GM23338 (cell line): ENCODE measurements around the gene CCNF. TPM values are rescaled to one million over a fixed set of nuclear protein-coding genes. Genes with fewer than 3 reads are reported as not detected.

ENCODE experiments used
- ATAC-seq: fragments of 200-7000 bp; cut with Tn5 transposase; 3 replicates; pipeline ENCODE4 v1.9.1; 2020
- DNase-seq: peaks from one replicate; pipeline ENCODE4 v3.0.0-alpha.2; 2015; ENCODE audit warnings: low spot score
- H2AFZ ChIP-seq: fragments of 200-600 bp; sonication (generic); 2 replicates; pipeline ENCODE4 v1.8.0; 2016; ENCODE audit warnings: antibody characterized with exemption, mild to moderate bottlenecking, moderate library complexity
- H3F3A ChIP-seq: fragments of 200-600 bp; sonication (generic); replicated peaks from 2 replicates; pipeline ENCODE4 v1.8.0; 2017; ENCODE audit warnings: antibody characterized with exemption, mixed run types, low read depth
- H3K27ac ChIP-seq: fragments of 200-600 bp; sonication (generic); 2 replicates; pipeline ENCODE4 v1.6.1; 2016; ENCODE audit warnings: low read depth
- H3K27me3 ChIP-seq: fragments of 200-600 bp; sonication (generic); 2 replicates; pipeline ENCODE4 v1.8.0; 2016; ENCODE audit warnings: mild to moderate bottlenecking, mixed run types, moderate library complexity; ENCODE audit not compliant: insufficient read depth
- H3K36me3 ChIP-seq: fragments of 200-600 bp; sonication (generic); 2 replicates; pipeline ENCODE4 v1.8.0; 2016; ENCODE audit warnings: mild to moderate bottlenecking; ENCODE audit not compliant: insufficient read depth
- H3K4me1 ChIP-seq: fragments of 200-600 bp; sonication (generic); 2 replicates; pipeline ENCODE4 v1.8.0; 2016; ENCODE audit warnings: mild to moderate bottlenecking, moderate library complexity; ENCODE audit not compliant: insufficient read depth
- H3K4me2 ChIP-seq: fragments of 200-600 bp; sonication (generic); 2 replicates; pipeline ENCODE4 v1.7.1; 2017; ENCODE audit warnings: mixed run types
- H3K4me3 ChIP-seq: fragments of 200-600 bp; sonication (generic); 2 replicates; pipeline ENCODE4 v1.6.1; 2016; ENCODE audit warnings: mixed run types
- H3K79me2 ChIP-seq: fragments of 200-600 bp; sonication (generic); replicated peaks from 2 replicates; pipeline ENCODE4 v1.8.0; 2017; ENCODE audit warnings: mild to moderate bottlenecking; ENCODE audit not compliant: insufficient read depth
- H3K9me2 ChIP-seq: fragments of 200-600 bp; sonication (generic); 2 replicates; pipeline ENCODE4 v1.8.0; 2017; ENCODE audit not compliant: insufficient read depth
- H4K20me1 ChIP-seq: fragments of 200-600 bp; sonication (generic); replicated peaks from 2 replicates; pipeline ENCODE4 v1.8.0; 2017; ENCODE audit warnings: mild to moderate bottlenecking; ENCODE audit not compliant: insufficient read depth
- H3K27ac Mint-ChIP-seq: 2 replicates; pipeline ENCODE4 v1.8.0; 2020; ENCODE audit warnings: inconsistent platforms, mild to moderate bottlenecking, moderate library complexity, mixed read lengths
- H3K27me3 Mint-ChIP-seq: 3 replicates; pipeline ENCODE4 v1.8.0; 2022; ENCODE audit warnings: low read depth, mild to moderate bottlenecking, moderate library complexity, mixed read lengths, inconsistent platforms; ENCODE audit not compliant: insufficient read depth, poor library complexity
- H3K36me3 Mint-ChIP-seq: 3 replicates; pipeline ENCODE4 v1.8.0; 2021; ENCODE audit warnings: low read depth, mild to moderate bottlenecking, inconsistent platforms, moderate library complexity, mixed read lengths
- H3K4me1 Mint-ChIP-seq: 3 replicates; pipeline ENCODE4 v1.8.0; 2020; ENCODE audit warnings: mild to moderate bottlenecking, inconsistent platforms, mixed read lengths
- H3K4me3 Mint-ChIP-seq: 3 replicates; pipeline ENCODE4 v1.8.0; 2021; ENCODE audit warnings: moderate library complexity, mild to moderate bottlenecking, inconsistent platforms, mixed read lengths
- H3K9me3 Mint-ChIP-seq: 3 replicates; pipeline ENCODE4 v1.8.0; 2020; ENCODE audit warnings: moderate library complexity, mild to moderate bottlenecking, inconsistent platforms, mixed read lengths
- CREB1 ChIP-seq: fragments of 250-450 bp; sonication (Bioruptor Pico); IDR thresholded peaks from 2 replicates; pipeline ENCODE4 v1.5.0; 2020; ENCODE audit warnings: low read depth, mild to moderate bottlenecking, moderate library complexity
- CTCF ChIP-seq, 2 experiments: fragments of 200-600 bp in 1 of 2; sonication (generic) in 1 of 2; conservative IDR thresholded peaks; 2 replicates each; pipeline versions ENCODE4 v1.5.1 to v1.6.1; 2016 to 2017; ENCODE audit warnings: antibody characterized with exemption in 2 of 2, low read depth in 2 of 2, mild to moderate bottlenecking in 2 of 2, moderate library complexity in 1 of 2
- ETS1 ChIP-seq: IDR thresholded peaks from 2 replicates; pipeline ENCODE4 v1.6.1; 2016; ENCODE audit warnings: antibody characterized with exemption
- EZH2 ChIP-seq: fragments of 200-600 bp; sonication (generic); IDR thresholded peaks from one replicate; pipeline ENCODE4 v1.8.0; 2017; ENCODE audit warnings: antibody characterized with exemption, mild to moderate bottlenecking, low read depth; ENCODE audit not compliant: unreplicated experiment
- EZH2phosphoT487 ChIP-seq: fragments of 200-600 bp; sonication (generic); IDR thresholded peaks from one replicate; pipeline ENCODE4 v1.8.1; 2018; ENCODE audit warnings: antibody characterized with exemption; ENCODE audit not compliant: unreplicated experiment
- NANOG ChIP-seq: IDR thresholded peaks from 2 replicates; pipeline ENCODE4 v1.6.1; 2016; ENCODE audit warnings: antibody characterized with exemption, borderline replicate concordance
- POLR2AphosphoS5 ChIP-seq: IDR thresholded peaks from 2 replicates; pipeline ENCODE4 v1.6.1; 2016; ENCODE audit warnings: antibody characterized with exemption, low read depth
- REST ChIP-seq: IDR thresholded peaks from one replicate; pipeline ENCODE4 v1.6.1; 2018; ENCODE audit warnings: antibody characterized with exemption; ENCODE audit not compliant: unreplicated experiment
- ZNF114 ChIP-seq: fragments of 250-450 bp; sonication (Bioruptor Pico); IDR thresholded peaks from 2 replicates; pipeline ENCODE4 v1.5.0; 2020; ENCODE audit warnings: mild to moderate bottlenecking, moderate library complexity
- ZNF331 ChIP-seq: fragments of 250-450 bp; sonication (Bioruptor Pico); IDR thresholded peaks from 2 replicates; pipeline ENCODE4 v1.5.0; 2020; ENCODE audit warnings: low read depth, mild to moderate bottlenecking, moderate library complexity
- ZNF462 ChIP-seq: fragments of 250-450 bp; sonication (Bioruptor Pico); IDR thresholded peaks from 2 replicates; pipeline ENCODE4 v1.5.0; 2020; ENCODE audit warnings: mild to moderate bottlenecking, moderate library complexity
- polyA plus RNA-seq: library from polyadenylated mRNA; unstranded; fragments of >200 nt; fragmentation: Nextera tagmentation; extraction: Ambion mirVana; gene quantifications from 2 replicates; pipeline ENCODE4 v1.2.1, GENCODE V29; 2016
- total RNA-seq: library from RNA; depleted of rRNA; stranded (reverse); fragments of >200 nt; shearing (Covaris generic); gene quantifications from 2 replicates; pipeline ENCODE4 v1.2.3, GENCODE V29; 2014

CCNF gene
- total and polyA plus RNA-seq, 2 experiments from 2014 or later, result 21.2 to 54.2 TPM

- no peaks in the 10 kb centered on the region for H3K9me2 ChIP-seq
- no peaks in the 10 kb centered on the region; the same call in 2 of the 3 replicates for H3K9me3 Mint-ChIP-seq
- H3K4me1 Mint-ChIP-seq, result peaks cover 21% of the 10 kb centered on the region
- no peak overlapping the region for H3K27ac Mint-ChIP-seq
- no peak overlapping the region for H2AFZ ChIP-seq
- H3K4me1 ChIP-seq, result peaks cover 11% of the 10 kb centered on the region; the same call in 1 of the 2 replicates
- ATAC-seq (no peak), DNase-seq (no peak)
- H3K79me2 ChIP-seq, result peaks cover 27% of the 10 kb centered on the region
- peaks cover 23% of the 10 kb centered on the region for H3K27me3 Mint-ChIP-seq
- H3K27me3 ChIP-seq, result no peaks in the 10 kb centered on the region
- peaks cover 17% of the 10 kb centered on the region for H4K20me1 ChIP-seq
- peaks cover 25% of the 10 kb centered on the region for H3K36me3 Mint-ChIP-seq
- H3K4me3 Mint-ChIP-seq, result peak overlapping the region; percentile 81
- TF ChIP-seq NANOG (no peak), REST (no peak), ZNF331 (CRISPR knock-in tag) (no peak), ZNF462 (CRISPR knock-in tag) (no peak), EZH2 (no peak), CTCF (conservative IDR thresholded peaks at IDR 0.05; ENCODE audit: low read depth in 2 of 2) (no peak), ZNF114 (CRISPR knock-in tag) (no peak), POLR2AphosphoS5 (no peak), ETS1 (no peak), EZH2phosphoT487 (no peak), CREB1 (no peak)
- 0 out of 2 replicates have a peak, but pooled peaks cover 17% of the 10 kb centered on the region for H3F3A ChIP-seq
- peaks cover 16% of the 10 kb centered on the region for H3K36me3 ChIP-seq
- H3K4me3 ChIP-seq, result 0 out of 2 replicates have a peak overlapping the region, but pooled peaks have one; percentile 68
- 0 out of 2 replicates have a peak overlapping the region, but pooled peaks have one; percentile 87 for H3K4me2 ChIP-seq
- no peak overlapping the region for H3K27ac ChIP-seq
Measured at GRCh38 chr16:2427526-2427925, 1.7 kb upstream of the CCNF start.
